CD4-positive, CD25-positive, alpha-beta regulatory T cell (primary cell): ENCODE data around the gene APPBP2. TPM values are rescaled to one million over a fixed set of nuclear protein-coding genes. Genes with fewer than 3 reads are reported as not detected.

Experiments used
- ATAC-seq, 2 donors: fragments of 150-1000 bp; cut with Tn5 transposase; one replicate each; pipeline ENCODE4 v1.10.0; 2021; ENCODE audit warnings: low read depth in 2 of 2, moderate number of reproducible peaks in 2 of 2, moderate library complexity in 1 of 2
- DNase-seq, 3 donors: peaks; one replicate each; pipeline versions ENCODE4 v3.0.0 to v3.0.0-alpha.2; 2012 to 2022; ENCODE audit warnings: mixed read lengths in 1 of 3
- H3K27ac ChIP-seq: one replicate; pipeline ENCODE4 v1.7.0; 2013; ENCODE audit warnings: mild to moderate bottlenecking, low read length; ENCODE audit not compliant: insufficient read depth, poor library complexity, severe bottlenecking
- H3K27me3 ChIP-seq: one replicate; pipeline ENCODE4 v1.7.0; 2013; ENCODE audit warnings: low read length; ENCODE audit not compliant: control insufficient read depth, insufficient read depth
- H3K36me3 ChIP-seq: one replicate; pipeline ENCODE4 v1.7.0; 2013; ENCODE audit warnings: mild to moderate bottlenecking, low read length, moderate library complexity; ENCODE audit not compliant: control insufficient read depth, insufficient read depth
- H3K4me1 ChIP-seq: 2 replicates; pipeline ENCODE4 v1.7.0; 2013; ENCODE audit warnings: mild to moderate bottlenecking, low read length; ENCODE audit not compliant: insufficient read depth, control insufficient read depth, poor library complexity, severe bottlenecking
- H3K4me3 ChIP-seq: one replicate; pipeline ENCODE4 v1.7.0; 2013; ENCODE audit warnings: low read depth, mild to moderate bottlenecking, low read length, moderate library complexity
- H3K9me3 ChIP-seq, 2 experiments: 1 replicate in 1 of 2; 2 replicates in 1 of 2; pipeline ENCODE4 v1.7.0; 2013; ENCODE audit warnings: low read length in 2 of 2, mild to moderate bottlenecking in 1 of 2, moderate library complexity in 1 of 2; ENCODE audit not compliant: control insufficient read depth in 2 of 2
- H3K27ac Mint-ChIP-seq, 3 donors: one replicate each; pipeline ENCODE4 v1.8.0; 2020 to 2022; ENCODE audit warnings: mild to moderate bottlenecking in 3 of 3, mixed read lengths in 3 of 3, moderate library complexity in 2 of 3
- H3K27me3 Mint-ChIP-seq: one replicate; pipeline ENCODE4 v1.8.0; 2022; ENCODE audit warnings: mild to moderate bottlenecking, mixed read lengths
- H3K36me3 Mint-ChIP-seq: one replicate; pipeline ENCODE4 v1.8.0; 2020; ENCODE audit warnings: mixed read lengths
- H3K4me1 Mint-ChIP-seq, 4 donors: one replicate each; pipeline ENCODE4 v1.8.0; 2020 to 2022; ENCODE audit warnings: mixed read lengths in 4 of 4, mild to moderate bottlenecking in 1 of 4
- H3K4me3 Mint-ChIP-seq, 4 donors: one replicate each; pipeline ENCODE4 v1.8.0; 2020 to 2022; ENCODE audit warnings: mild to moderate bottlenecking in 4 of 4, mixed read lengths in 4 of 4, moderate library complexity in 3 of 4
- H3K9me3 Mint-ChIP-seq, 7 donors: one replicate each; pipeline ENCODE4 v1.8.0; 2020 to 2022; ENCODE audit warnings: mixed read lengths in 7 of 7, mild to moderate bottlenecking in 3 of 7, moderate library complexity in 2 of 7
- polyA plus RNA-seq, 4 donors: library from polyadenylated mRNA; unstranded; fragments of 300-500 nt; fragmentation: Illumina TruSeq; gene quantifications; one replicate each; pipeline ENCODE4 v1.2.3, GENCODE V29; 2021
- total RNA-seq: library from RNA; stranded (reverse); gene quantifications from one replicate; pipeline ENCODE4 v1.2.3, GENCODE V29; 2022

APPBP2 gene
- total and polyA plus RNA-seq, 5 donors from 2014 or later = 26.2 to 39.1 (median 33.5) TPM

GRCh38 chr17:60510723-60511122 lies 15.3 kb downstream of the APPBP2 start:
- Histone ChIP-seq H3K4me1 (no peaks in the 10 kb centered on the region), H3K27ac (no peak overlapping the region), H3K9me3 (no peaks in the 10 kb centered on the region), H3K4me3 (no peak overlapping the region), H3K36me3 (no peaks in the 10 kb centered on the region), H3K27me3 (no peaks in the 10 kb centered on the region)
- peaks cover 27% of the 10 kb centered on the region for H3K36me3 Mint-ChIP-seq
- H3K27me3 Mint-ChIP-seq = no peaks in the 10 kb centered on the region
- H3K9me3 Mint-ChIP-seq = no peaks in the 10 kb centered on the region
- H3K4me1 Mint-ChIP-seq = peaks cover 37 to 57% (median 50%) of the 10 kb centered on the region in 4 donors
- H3K27ac Mint-ChIP-seq = no peak overlapping the region
- H3K4me3 Mint-ChIP-seq = no peak overlapping the region
- no peak for ATAC-seq
- DNase-seq = no peak

GRCh38 chr17:60510031-60510430 lies 16.0 kb downstream of the APPBP2 start:
- Histone ChIP-seq H3K4me3 (no peak overlapping the region), H3K4me1 (no peaks in the 10 kb centered on the region), H3K36me3 (no peaks in the 10 kb centered on the region), H3K27me3 (no peaks in the 10 kb centered on the region), H3K27ac (no peak overlapping the region), H3K9me3 (no peaks in the 10 kb centered on the region)
- H3K4me1 Mint-ChIP-seq = peaks cover 34 to 55% (median 47%) of the 10 kb centered on the region in 4 donors
- H3K4me3 Mint-ChIP-seq = peak overlapping the region in 1 of 4 donors; percentile 24
- no peaks in the 10 kb centered on the region for H3K9me3 Mint-ChIP-seq
- DNase-seq (no peak), ATAC-seq (no peak)
- no peak overlapping the region for H3K27ac Mint-ChIP-seq
- H3K36me3 Mint-ChIP-seq = peaks cover 22% of the 10 kb centered on the region
- no peaks in the 10 kb centered on the region for H3K27me3 Mint-ChIP-seq

DNA sequence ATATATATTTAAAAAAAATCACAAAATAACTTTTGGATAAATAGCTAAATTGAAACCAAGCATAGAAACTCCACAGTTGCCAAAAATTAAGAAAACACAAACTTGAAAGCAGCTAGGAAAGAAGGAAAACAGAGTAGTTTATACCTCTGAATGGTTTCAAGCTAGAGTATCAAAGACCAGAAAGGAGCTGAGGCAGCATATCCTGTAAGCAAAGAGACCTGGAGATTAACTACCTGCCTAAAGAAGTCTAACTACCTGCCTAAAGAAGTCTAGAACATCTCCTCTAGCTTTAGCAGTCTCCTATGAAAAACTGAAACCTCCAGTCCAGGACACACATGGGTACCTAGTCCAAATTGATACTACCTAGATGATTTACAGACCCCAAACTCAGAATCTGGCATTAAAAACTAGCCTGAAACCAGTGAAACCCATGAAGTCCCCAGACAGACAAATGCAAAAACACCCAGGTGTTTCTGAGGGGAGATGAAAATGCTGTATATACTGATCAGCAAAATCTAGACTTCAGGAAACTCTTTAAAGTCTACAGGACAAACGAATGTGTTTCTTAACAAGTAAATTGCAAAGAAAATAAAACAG lies 17.6 kb downstream of the APPBP2 start:
- DNase-seq (no peak), ATAC-seq (no peak)
- Histone ChIP-seq H3K27ac (no peak overlapping the region), H3K27me3 (no peaks in the 10 kb centered on the region), H3K36me3 (no peaks in the 10 kb centered on the region), H3K4me3 (no peak overlapping the region), H3K4me1 (no peaks in the 10 kb centered on the region), H3K9me3 (no peaks in the 10 kb centered on the region)
- Mint-ChIP-seq H3K27me3 (no peaks in the 10 kb centered on the region), H3K4me1 (peaks cover 28 to 50% (median 39%) of the 10 kb centered on the region in 4 donors), H3K36me3 (peaks cover 16% of the 10 kb centered on the region), H3K27ac (peak overlapping the region in 2 of 3 donors; percentile 35 to 39), H3K4me3 (peak overlapping the region in 1 of 4 donors; percentile 54), H3K9me3 (no peaks in the 10 kb centered on the region)

- H3K27me3 ChIP-seq = no peaks in the 10 kb centered on the region
- Mint-ChIP-seq H3K9me3 (no peaks in the 10 kb centered on the region), H3K36me3 (peaks cover 10% of the 10 kb centered on the region), H3K27ac (peak overlapping the region in 1 of 3 donors; percentile 28), H3K4me3 (peak overlapping the region in 2 of 4 donors; percentile 11 to 14), H3K4me1 (peaks cover 26 to 52% (median 31%) of the 10 kb centered on the region in 4 donors), H3K27me3 (no peaks in the 10 kb centered on the region)
- peaks cover 9% of the 10 kb centered on the region for H3K36me3 ChIP-seq
- H3K4me1 ChIP-seq = no peaks in the 10 kb centered on the region
- no peaks in the 10 kb centered on the region for H3K9me3 ChIP-seq
- ATAC-seq (no peak), DNase-seq (peak in 1 of 3 donors; percentile 20)
- H3K27ac ChIP-seq = no peak overlapping the region
- H3K4me3 ChIP-seq = no peak overlapping the region
Observed at GRCh38 chr17:60506312-60506711, 19.7 kb downstream of the APPBP2 start.

DNA sequence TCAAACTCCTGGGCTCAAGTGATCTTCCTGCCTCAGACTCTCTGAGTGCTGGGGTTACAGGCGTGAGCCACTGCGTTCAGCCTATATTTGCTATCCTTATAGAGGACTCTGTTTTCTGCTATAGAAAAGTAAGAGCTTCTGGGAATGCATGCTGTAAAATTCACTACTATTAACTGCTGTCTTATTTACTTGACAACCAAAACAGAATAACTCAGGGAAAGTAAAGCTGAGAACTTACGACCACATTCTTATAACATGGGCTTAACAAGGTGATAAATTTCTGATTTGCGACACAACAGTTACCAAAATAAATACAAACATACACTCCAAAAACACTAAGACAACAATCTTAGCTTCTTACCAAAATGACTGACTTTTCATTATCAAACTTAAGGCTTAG lies 23.9 kb downstream of the APPBP2 start:
- H3K27me3 Mint-ChIP-seq = no peaks in the 10 kb centered on the region
- peaks cover 20 to 30% (median 23%) of the 10 kb centered on the region in 4 donors for H3K4me1 Mint-ChIP-seq
- no peak overlapping the region for H3K4me3 ChIP-seq
- ATAC-seq = no peak
- H3K9me3 ChIP-seq = no peaks in the 10 kb centered on the region
- H3K36me3 Mint-ChIP-seq = peaks cover 29% of the 10 kb centered on the region
- no peaks in the 10 kb centered on the region for H3K4me1 ChIP-seq
- H3K9me3 Mint-ChIP-seq = no peaks in the 10 kb centered on the region
- no peak overlapping the region for H3K27ac ChIP-seq
- H3K27me3 ChIP-seq = no peaks in the 10 kb centered on the region
- no peak overlapping the region for H3K27ac Mint-ChIP-seq
- H3K36me3 ChIP-seq = peaks cover 38% of the 10 kb centered on the region
- DNase-seq = no peak
- H3K4me3 Mint-ChIP-seq = no peak overlapping the region

DNA sequence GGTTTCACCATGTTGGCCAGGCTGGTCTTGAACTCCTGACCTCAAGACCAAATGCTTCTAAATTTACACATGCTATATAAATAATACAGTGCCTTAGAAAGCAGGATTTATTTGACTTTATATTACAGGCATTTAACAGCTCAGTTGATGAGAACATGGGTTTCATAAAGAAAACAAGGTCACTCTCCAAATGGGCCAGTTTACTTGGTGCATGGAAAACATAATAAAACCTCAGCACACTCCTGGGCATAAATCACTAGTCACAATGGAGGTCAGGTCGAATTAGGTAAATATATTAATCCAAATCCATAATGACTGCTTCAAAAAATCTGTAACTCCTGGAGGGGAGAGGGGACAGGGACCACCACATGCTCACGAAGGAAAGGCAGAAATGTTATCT lies 24.5 kb downstream of the APPBP2 start:
- DNase-seq (no peak), ATAC-seq (no peak)
- H3K27me3 ChIP-seq = no peaks in the 10 kb centered on the region
- Mint-ChIP-seq H3K4me1 (peaks cover 19 to 29% (median 24%) of the 10 kb centered on the region in 4 donors), H3K36me3 (peaks cover 33% of the 10 kb centered on the region), H3K27ac (no peak overlapping the region), H3K9me3 (no peaks in the 10 kb centered on the region), H3K27me3 (no peaks in the 10 kb centered on the region), H3K4me3 (no peak overlapping the region)
- H3K36me3 ChIP-seq = peaks cover 42% of the 10 kb centered on the region
- no peak overlapping the region for H3K4me3 ChIP-seq
- no peaks in the 10 kb centered on the region for H3K4me1 ChIP-seq
- H3K9me3 ChIP-seq = no peaks in the 10 kb centered on the region
- no peak overlapping the region for H3K27ac ChIP-seq

DNA sequence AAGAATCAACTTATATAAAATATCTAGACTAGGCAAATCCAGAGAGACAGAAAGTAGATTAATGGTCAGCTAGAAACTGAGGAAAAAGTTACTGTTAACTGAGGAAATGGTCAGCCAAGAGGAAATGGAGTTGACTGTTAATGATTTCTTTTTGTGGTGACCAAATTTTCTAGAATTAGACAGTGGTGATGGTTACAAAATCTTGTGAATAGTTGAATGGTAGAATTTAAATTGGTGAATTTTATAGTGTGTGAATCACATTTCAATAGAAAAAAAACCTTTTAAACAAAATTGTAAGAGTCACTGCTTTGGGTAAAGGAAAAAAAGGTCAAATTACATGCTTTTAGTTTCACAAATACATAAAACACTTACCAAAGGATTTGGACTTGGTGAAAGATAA lies 30.0 kb downstream of the APPBP2 start:
- Mint-ChIP-seq H3K4me1 (peaks cover 4 to 13% (median 9%) of the 10 kb centered on the region in 4 donors), H3K9me3 (peaks cover 0 to 8% (median 1%) of the 10 kb centered on the region in 7 donors), H3K36me3 (peaks cover 64% of the 10 kb centered on the region), H3K4me3 (no peak overlapping the region), H3K27ac (no peak overlapping the region), H3K27me3 (no peaks in the 10 kb centered on the region)
- Histone ChIP-seq H3K9me3 (peaks cover 9 to 14% of the 10 kb centered on the region in 2 experiments), H3K4me1 (no peaks in the 10 kb centered on the region), H3K27ac (no peak overlapping the region), H3K4me3 (no peak overlapping the region), H3K36me3 (peaks cover 77% of the 10 kb centered on the region), H3K27me3 (no peaks in the 10 kb centered on the region)
- no peak for DNase-seq
- ATAC-seq = no peak

GRCh38 chr17:60495260-60495659 lies 30.8 kb downstream of the APPBP2 start:
- H3K9me3 Mint-ChIP-seq = peaks cover 0 to 14% (median 5%) of the 10 kb centered on the region in 7 donors
- no peak overlapping the region for H3K4me3 Mint-ChIP-seq
- ATAC-seq (no peak), DNase-seq (no peak)
- no peaks in the 10 kb centered on the region for H3K27me3 Mint-ChIP-seq
- peak overlapping the region in 1 of 3 donors; percentile 56 for H3K27ac Mint-ChIP-seq
- Histone ChIP-seq H3K4me3 (no peak overlapping the region), H3K27ac (no peak overlapping the region), H3K36me3 (peaks cover 76% of the 10 kb centered on the region), H3K27me3 (no peaks in the 10 kb centered on the region), H3K4me1 (no peaks in the 10 kb centered on the region), H3K9me3 (peaks cover 9 to 14% of the 10 kb centered on the region in 2 experiments)
- peaks cover 4 to 13% (median 8%) of the 10 kb centered on the region in 4 donors for H3K4me1 Mint-ChIP-seq
- peaks cover 72% of the 10 kb centered on the region for H3K36me3 Mint-ChIP-seq
